Activated B cell treated with CpG ODN at 0.5 μM for 24 hours (primary cell): ENCODE data around the gene NELFCD. TPM values are rescaled to one million over a fixed set of nuclear protein-coding genes. Genes with fewer than 3 reads are reported as not detected.
"Not testable (repeated sequence)": the region's sequence is repeated elsewhere in the genome, so short reads cannot be mapped to it uniquely, and the experiment has no call there.

Experiments used
- ATAC-seq: fragments of 200-7000 bp; cut with Tn5 transposase; one replicate; pipeline ENCODE4 v1.10.0; 2021; ENCODE audit warnings: low read depth, mild to moderate bottlenecking, moderate library complexity
- CTCF ChIA-PET: fragments of 350-600 bp; sonication (Branson Sonifier 250); formaldehyde crosslinking; loops from one replicate; lab custom pipeline; 2021; ENCODE audit warnings: antibody characterized with exemption; lab: Charles Lee
- POLR2A ChIA-PET: fragments of 350-600 bp; sonication (Branson Sonifier 250); formaldehyde crosslinking; loops from one replicate; lab custom pipeline; 2021; ENCODE audit warnings: antibody characterized with exemption; lab: Charles Lee
- DNase-seq: peaks from one replicate; pipeline ENCODE4 v3.0.0; 2022
- H3K27ac Mint-ChIP-seq: one replicate; pipeline ENCODE4 v1.8.0; 2020; ENCODE audit warnings: mixed read lengths
- H3K27me3 Mint-ChIP-seq: one replicate; pipeline ENCODE4 v1.8.0; 2021; ENCODE audit warnings: mixed read lengths
- H3K36me3 Mint-ChIP-seq: one replicate; pipeline ENCODE4 v1.8.0; 2021; ENCODE audit warnings: low read depth, mixed read lengths
- H3K4me1 Mint-ChIP-seq: one replicate; pipeline ENCODE4 v1.8.0; 2021; ENCODE audit warnings: mixed read lengths
- H3K4me3 Mint-ChIP-seq: one replicate; pipeline ENCODE4 v1.8.0; 2020; ENCODE audit warnings: mild to moderate bottlenecking, mixed read lengths
- H3K9me3 Mint-ChIP-seq: one replicate; pipeline ENCODE4 v1.8.0; 2020; ENCODE audit warnings: mixed read lengths
- CTCF ChIP-seq: fragments of 200-600 bp; IDR thresholded peaks from one replicate; pipeline ENCODE4 v1.8.0; 2022; ENCODE audit warnings: antibody characterized with exemption, mild to moderate bottlenecking
- intact Hi-C: fragments of 100-400 bp; cut with micrococcal nuclease; formaldehyde crosslinking; loops from one replicate; pipeline ENCODE4 v1.15.1; 2024
- total RNA-seq: library from RNA; stranded (reverse); gene quantifications from 2 replicates; pipeline ENCODE4 v1.2.3, GENCODE V29; 2022

Gene NELFCD
- total RNA-seq, 1 donor from 2014 or later: 107 TPM

GRCh38 chr20:58981628-58982364, 740 bp downstream of the NELFCD start:
- peaks cover under 1% of the 10 kb centered on the region for H3K9me3 Mint-ChIP-seq
- intact Hi-C loops: loop anchor here (1.0 to 5.0 kb wide), 7 partner anchors 24 to 241 kb away; partner anchors contain the start of genes ATP5F1E and PRELID3B
- CTCF ChIA-PET: interaction anchor here (0.6 kb wide), 1 partner anchor 232 kb away, joined by 5 read pairs; no protein-coding TSS in a partner anchor
- H3K27ac Mint-ChIP-seq: peak overlapping the region; percentile 80
- POLR2A ChIA-PET: interaction anchor here (0.6 to 3.9 kb wide), 16 partner anchors 12 to 1380 kb away, joined by 3 to 35 read pairs (median 6); partner anchors contain the start of gene ATP5F1E
- DNase-seq (no peak), ATAC-seq (no peak)
- TF ChIP-seq CTCF: no peak
- H3K36me3 Mint-ChIP-seq: peaks cover 14% of the 10 kb centered on the region
- H3K4me3 Mint-ChIP-seq: peak overlapping the region; percentile 91
- H3K4me1 Mint-ChIP-seq: peaks cover 45% of the 10 kb centered on the region
- H3K27me3 Mint-ChIP-seq: no peaks in the 10 kb centered on the region

- Mint-ChIP-seq H3K36me3 (peaks cover 22% of the 10 kb centered on the region), H3K27me3 (no peaks in the 10 kb centered on the region), H3K9me3 (no peaks in the 10 kb centered on the region), H3K4me1 (peaks cover 45% of the 10 kb centered on the region), H3K27ac (peak overlapping the region; percentile 71), H3K4me3 (peak overlapping the region; percentile 91)
- POLR2A ChIA-PET: interaction anchor here (0.5 to 3.9 kb wide), 14 partner anchors 8 to 93 kb away, joined by 3 to 35 read pairs (median 4); partner anchors contain the start of gene ATP5F1E
- TF ChIP-seq CTCF: no peak
- DNase-seq (no peak), ATAC-seq (no peak)
- CTCF ChIA-PET: interaction anchor here (2.0 kb wide), 1 partner anchor 225 kb away, joined by 4 read pairs; no protein-coding TSS in a partner anchor
- intact Hi-C loops: loop anchor here (5.0 kb wide), 2 partner anchors 45 to 240 kb away; no protein-coding TSS in a partner anchor
These were observed 1.5 kb downstream of the NELFCD start for GRCh38 chr20:58982406-58983114.

- ChIA-PET POLR2A (interaction anchor here (0.5 to 3.9 kb wide), 9 partner anchors 8 to 94 kb away, joined by 3 to 35 read pairs (median 3); partner anchors contain the start of gene ATP5F1E), CTCF (interaction anchor here (2.0 kb wide), 1 partner anchor 225 kb away, joined by 4 read pairs; no protein-coding TSS in a partner anchor)
- intact Hi-C loops: loop anchor here (5.0 kb wide), 2 partner anchors 46 to 239 kb away; no protein-coding TSS in a partner anchor
- Mint-ChIP-seq H3K4me1 (peaks cover 45% of the 10 kb centered on the region), H3K36me3 (peaks cover 27% of the 10 kb centered on the region)
- not testable (repeated sequence) for H3K27me3 Mint-ChIP-seq, H3K9me3 Mint-ChIP-seq, DNase-seq, H3K27ac Mint-ChIP-seq, H3K4me3 Mint-ChIP-seq, ATAC-seq
These were observed 2.0 kb downstream of the NELFCD start for GRCh38 chr20:58983115-58983468.

GRCh38 chr20:58984691-58985090, 3.6 kb downstream of the NELFCD start:
- intact Hi-C loops: loop anchor here (5.0 kb wide), 2 partner anchors 47 to 238 kb away; no protein-coding TSS in a partner anchor
- H3K27ac Mint-ChIP-seq: peak overlapping the region; percentile 66
- no peak overlapping the region for H3K4me3 Mint-ChIP-seq
- CTCF ChIA-PET: no interaction called here
- no peaks in the 10 kb centered on the region for H3K27me3 Mint-ChIP-seq
- no peaks in the 10 kb centered on the region for H3K9me3 Mint-ChIP-seq
- TF ChIP-seq CTCF: no peak
- H3K36me3 Mint-ChIP-seq: peaks cover 43% of the 10 kb centered on the region
- H3K4me1 Mint-ChIP-seq: peaks cover 31% of the 10 kb centered on the region
- no peak for ATAC-seq
- DNase-seq: no peak
- POLR2A ChIA-PET: interaction anchor here (1.0 kb wide), 1 partner anchor 48 kb away, joined by 3 read pairs; the partner anchor contains the start of gene ATP5F1E

- intact Hi-C loops: no loop called here
- Mint-ChIP-seq H3K4me1 (peaks cover 31% of the 10 kb centered on the region), H3K9me3 (no peaks in the 10 kb centered on the region), H3K36me3 (peaks cover 50% of the 10 kb centered on the region), H3K27ac (peak overlapping the region; percentile 18), H3K27me3 (no peaks in the 10 kb centered on the region), H3K4me3 (no peak overlapping the region)
- ChIA-PET CTCF (no interaction called here), POLR2A (no interaction called here)
- TF ChIP-seq CTCF: no peak
- DNase-seq: no peak
- no peak for ATAC-seq
These were observed 4.6 kb downstream of the NELFCD start for GRCh38 chr20:58985656-58986055.
